ENCODE measurements around the gene BBS4.

The BBS4 gene

GRCh38 chr15:72737723-72738122 lies 51.7 kb downstream of the BBS4 start:
- TF ChIP-seq, protein P1, sequence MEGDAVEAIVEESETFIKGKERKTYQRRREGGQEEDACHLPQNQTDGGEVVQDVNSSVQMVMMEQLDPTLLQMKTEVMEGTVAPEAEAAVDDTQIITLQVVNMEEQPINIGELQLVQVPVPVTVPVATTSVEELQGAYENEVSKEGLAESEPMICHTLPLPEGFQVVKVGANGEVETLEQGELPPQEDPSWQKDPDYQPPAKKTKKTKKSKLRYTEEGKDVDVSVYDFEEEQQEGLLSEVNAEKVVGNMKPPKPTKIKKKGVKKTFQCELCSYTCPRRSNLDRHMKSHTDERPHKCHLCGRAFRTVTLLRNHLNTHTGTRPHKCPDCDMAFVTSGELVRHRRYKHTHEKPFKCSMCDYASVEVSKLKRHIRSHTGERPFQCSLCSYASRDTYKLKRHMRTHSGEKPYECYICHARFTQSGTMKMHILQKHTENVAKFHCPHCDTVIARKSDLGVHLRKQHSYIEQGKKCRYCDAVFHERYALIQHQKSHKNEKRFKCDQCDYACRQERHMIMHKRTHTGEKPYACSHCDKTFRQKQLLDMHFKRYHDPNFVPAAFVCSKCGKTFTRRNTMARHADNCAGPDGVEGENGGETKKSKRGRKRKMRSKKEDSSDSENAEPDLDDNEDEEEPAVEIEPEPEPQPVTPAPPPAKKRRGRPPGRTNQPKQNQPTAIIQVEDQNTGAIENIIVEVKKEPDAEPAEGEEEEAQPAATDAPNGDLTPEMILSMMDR (IDR thresholded peaks at IDR 0.05; ENCODE audit: low read depth, low read length), result no peak
- no peak for DNase-seq (ENCODE audit: extremely low read depth, low read depth)

- no peak for DNase-seq (ENCODE audit: extremely low read depth, low read depth)
- TF ChIP-seq, protein P1 (IDR thresholded peaks at IDR 0.05; ENCODE audit: low read depth, low read length), result no peak
These were observed 54.2 kb downstream of the BBS4 start for GRCh38 chr15:72740219-72740618.

DNA sequence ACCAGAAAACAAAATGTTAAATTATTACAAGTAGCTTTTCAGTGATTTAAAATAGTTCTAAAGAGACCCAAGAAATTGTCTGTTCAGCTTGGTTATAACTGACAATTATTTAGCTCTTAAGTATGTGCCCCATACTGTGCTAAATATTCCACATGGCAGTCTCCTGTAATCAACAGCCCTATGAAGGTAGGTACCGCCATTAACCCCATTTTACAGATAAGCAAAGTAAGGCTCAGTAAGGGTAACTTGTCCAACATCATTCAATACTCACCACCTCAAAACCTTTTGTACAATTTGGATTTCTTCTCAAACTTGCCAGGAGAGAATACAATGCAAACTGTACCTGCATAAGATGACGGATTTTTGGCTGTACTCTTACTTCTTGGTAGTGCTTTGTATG lies 63.7 kb downstream of the BBS4 start:
- TF ChIP-seq, protein P1 (IDR thresholded peaks at IDR 0.05; ENCODE audit: low read depth, low read length), result no peak
- DNase-seq (ENCODE audit: extremely low read depth, low read depth), result no peak

DNA sequence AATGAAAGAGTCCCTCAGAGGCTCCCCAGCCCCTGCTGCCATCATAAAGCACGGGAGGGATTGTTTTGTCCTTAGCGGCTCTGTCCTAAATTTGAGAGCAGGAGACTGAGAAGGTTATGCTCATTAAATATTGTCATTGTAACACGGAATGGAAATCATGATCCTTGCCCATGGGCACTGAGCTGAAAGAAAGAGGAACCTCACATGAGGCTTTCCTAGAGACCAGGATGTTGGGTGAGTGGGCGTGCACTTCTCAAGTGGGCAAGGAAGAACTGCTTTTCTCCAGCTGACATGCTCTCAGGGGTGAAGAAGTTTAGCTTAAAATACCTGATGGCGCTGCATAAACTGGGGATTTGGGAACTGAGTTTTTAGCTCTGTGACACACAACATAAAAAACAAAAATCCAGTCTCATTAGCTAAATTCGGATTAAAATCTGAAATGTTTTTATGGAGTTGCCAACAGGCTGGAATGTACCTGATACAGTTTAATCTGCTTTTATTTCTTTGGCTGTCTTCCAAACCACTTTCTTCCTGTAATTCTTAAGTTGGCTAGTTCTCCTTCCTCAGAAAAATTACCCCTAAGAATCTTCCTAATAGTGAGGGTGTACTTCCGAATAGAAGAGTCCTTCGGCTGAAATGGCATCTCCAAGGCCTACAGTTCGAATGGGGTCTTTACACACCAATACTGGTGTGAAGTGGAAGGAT lies 65.9 kb downstream of the BBS4 start:
- DNase-seq (ENCODE audit: extremely low read depth, low read depth), result no peak
- TF ChIP-seq, protein P1 (IDR thresholded peaks at IDR 0.05; ENCODE audit: low read depth, low read length), result no peak

DNA sequence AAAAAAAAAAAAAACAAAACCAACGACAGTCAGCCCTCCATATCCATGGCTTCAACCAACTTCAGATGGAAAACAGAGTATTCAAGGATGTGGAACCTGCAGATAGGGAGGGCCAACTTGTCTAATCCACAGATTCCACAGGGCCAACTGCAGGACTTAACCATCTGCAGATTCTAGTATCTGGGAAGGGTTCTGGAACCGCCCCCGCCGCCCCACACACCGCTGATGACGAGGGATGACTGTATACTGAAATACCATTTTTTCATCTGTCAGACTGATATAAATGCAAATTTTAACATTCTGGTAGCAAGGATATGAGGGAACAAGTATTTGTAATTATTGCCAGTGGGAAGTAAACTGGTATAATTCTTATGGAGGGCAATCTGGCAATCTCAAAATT lies 68.1 kb downstream of the BBS4 start:
- no peak for DNase-seq (ENCODE audit: extremely low read depth, low read depth)
- TF ChIP-seq, protein P1 (IDR thresholded peaks at IDR 0.05; ENCODE audit: low read depth, low read length), result no peak

DNA sequence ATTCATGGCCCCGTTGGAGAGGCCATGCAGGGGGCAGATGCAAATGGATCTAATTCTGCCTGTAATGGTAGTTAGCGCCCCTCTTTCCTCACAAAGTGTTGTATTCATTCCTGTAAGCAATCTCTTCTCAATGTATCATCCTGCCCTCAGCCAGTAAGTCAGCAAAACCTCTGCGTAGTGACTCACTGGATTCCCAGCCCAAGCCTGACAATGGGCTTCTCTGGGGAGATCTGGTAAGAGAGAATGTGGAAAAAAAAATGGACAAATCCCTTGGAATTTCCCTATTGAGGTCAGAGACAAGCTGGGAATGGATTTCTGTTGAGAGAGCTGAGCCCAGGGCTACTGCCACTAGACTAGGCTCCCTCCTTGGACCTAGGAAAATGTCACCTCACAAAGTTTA lies 72.2 kb downstream of the BBS4 start:
- TF ChIP-seq, protein P1 (IDR thresholded peaks at IDR 0.05; ENCODE audit: low read depth, low read length), result no peak
- DNase-seq (ENCODE audit: extremely low read depth, low read depth), result peak; percentile 78

DNA sequence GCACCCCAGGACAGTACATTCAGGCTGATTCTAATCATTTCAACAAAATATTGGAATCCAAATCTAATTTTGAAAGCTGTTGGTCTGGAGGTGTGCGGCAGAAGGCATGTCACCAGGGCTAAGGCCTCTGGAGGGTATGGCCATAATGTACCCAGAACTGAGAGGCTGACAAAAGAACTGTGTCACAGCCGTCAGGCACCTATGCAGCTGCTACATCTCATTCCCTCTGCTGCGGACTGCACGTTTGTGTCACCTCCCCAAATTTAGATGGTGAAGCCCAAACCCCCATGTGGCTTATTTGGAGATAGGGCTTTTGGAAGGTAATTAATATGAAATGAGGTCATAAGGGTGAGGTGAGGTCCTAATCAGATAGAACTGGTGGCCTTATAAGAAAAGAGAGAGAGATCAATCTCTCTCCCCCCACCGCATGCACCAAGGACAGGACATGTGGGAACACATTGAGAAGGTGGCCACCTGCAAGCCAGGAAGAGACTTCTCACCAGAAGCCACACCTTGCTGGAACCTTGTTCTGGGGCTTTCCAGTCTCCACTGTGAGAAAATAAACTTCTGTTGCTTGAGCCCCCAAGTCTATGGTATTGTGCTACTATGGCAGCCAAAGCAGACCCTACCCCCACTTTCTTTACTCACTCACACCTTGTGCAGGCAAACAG lies 74.7 kb downstream of the BBS4 start:
- no peak for DNase-seq (ENCODE audit: extremely low read depth, low read depth)
- TF ChIP-seq, protein P1 (IDR thresholded peaks at IDR 0.05; ENCODE audit: low read depth, low read length), result no peak

Data from AG09319 (cell line).